AG10803 (cell line): ENCODE results near the gene NARF.
"Not testable (repeated sequence)": the region's sequence is repeated elsewhere in the genome, so short reads cannot be mapped to it uniquely, and the experiment has no call there.

ENCODE experiments used
- DNase-seq: peaks from one replicate; pipeline ENCODE4 v3.0.0; 2010; ENCODE audit warnings: low read depth
- H3K4me3 ChIP-seq: 2 replicates; pipeline ENCODE4 v1.5.1; 2011; ENCODE audit warnings: mild to moderate bottlenecking, low read length, control low read depth
- CTCF ChIP-seq: conservative IDR thresholded peaks from 2 replicates; pipeline ENCODE4 v1.5.1; 2011; ENCODE audit warnings: mild to moderate bottlenecking, low read length, control low read depth, inconsistent platforms

NARF gene

GRCh38 chr17:82458885-82459424, 414 bp downstream of the NARF start:
- peak overlapping the region; percentile 86 for H3K4me3 ChIP-seq
- peak; percentile 23 for DNase-seq
- no peak for TF ChIP-seq CTCF

GRCh38 chr17:82459936-82460335, 1.4 kb downstream of the NARF start:
- not testable (repeated sequence) for DNase-seq, H3K4me3 ChIP-seq

- no peak for TF ChIP-seq CTCF
- H3K4me3 ChIP-seq: no peak overlapping the region
- no peak for DNase-seq
Observed at GRCh38 chr17:82461827-82462524, 3.4 kb downstream of the NARF start.

- no peak for TF ChIP-seq CTCF
- H3K4me3 ChIP-seq: no peak overlapping the region
- DNase-seq: no peak
Observed at GRCh38 chr17:82463391-82463790, 4.8 kb downstream of the NARF start.

GRCh38 chr17:82463925-82464566, 5.5 kb downstream of the NARF start:
- H3K4me3 ChIP-seq: no peak overlapping the region
- DNase-seq: no peak
- TF ChIP-seq CTCF: no peak

GRCh38 chr17:82464567-82464929, 6.0 kb downstream of the NARF start:
- no peak for DNase-seq
- TF ChIP-seq CTCF: no peak
- no peak overlapping the region for H3K4me3 ChIP-seq

GRCh38 chr17:82465023-82465603, 6.6 kb downstream of the NARF start:
- no peak for DNase-seq
- TF ChIP-seq CTCF: no peak
- H3K4me3 ChIP-seq: no peak overlapping the region
